Raji (cell line): ENCODE measurements around the gene LIN37.

Experiments
- POLR2A ChIP-seq: IDR thresholded peaks from 2 replicates; pipeline ENCODE4 v1.6.1; 2011; ENCODE audit warnings: low read depth, low read length, control low read depth; ENCODE audit not compliant: insufficient read depth

LIN37 gene

GRCh38 chr19:35739275-35740107 is 8.9 kb upstream of the LIN37 start:
- TF ChIP-seq POLR2A = no peak

DNA sequence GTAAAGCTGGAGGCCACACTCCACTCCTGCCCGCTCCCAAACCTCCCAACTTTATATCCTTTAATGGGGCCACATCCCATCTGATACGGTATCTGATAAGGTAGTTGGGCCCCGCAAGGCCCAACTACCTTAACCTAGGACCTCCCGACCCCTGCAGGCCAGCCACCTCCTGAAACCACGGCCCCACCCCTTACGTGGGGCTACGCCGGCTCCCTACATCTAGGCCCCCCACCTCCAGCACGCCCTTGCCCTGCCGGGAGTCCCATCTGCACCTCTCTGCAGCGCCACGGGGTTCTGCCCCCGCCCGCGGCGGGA is 8.3 kb upstream of the LIN37 start:
- no peak for TF ChIP-seq POLR2A

DNA sequence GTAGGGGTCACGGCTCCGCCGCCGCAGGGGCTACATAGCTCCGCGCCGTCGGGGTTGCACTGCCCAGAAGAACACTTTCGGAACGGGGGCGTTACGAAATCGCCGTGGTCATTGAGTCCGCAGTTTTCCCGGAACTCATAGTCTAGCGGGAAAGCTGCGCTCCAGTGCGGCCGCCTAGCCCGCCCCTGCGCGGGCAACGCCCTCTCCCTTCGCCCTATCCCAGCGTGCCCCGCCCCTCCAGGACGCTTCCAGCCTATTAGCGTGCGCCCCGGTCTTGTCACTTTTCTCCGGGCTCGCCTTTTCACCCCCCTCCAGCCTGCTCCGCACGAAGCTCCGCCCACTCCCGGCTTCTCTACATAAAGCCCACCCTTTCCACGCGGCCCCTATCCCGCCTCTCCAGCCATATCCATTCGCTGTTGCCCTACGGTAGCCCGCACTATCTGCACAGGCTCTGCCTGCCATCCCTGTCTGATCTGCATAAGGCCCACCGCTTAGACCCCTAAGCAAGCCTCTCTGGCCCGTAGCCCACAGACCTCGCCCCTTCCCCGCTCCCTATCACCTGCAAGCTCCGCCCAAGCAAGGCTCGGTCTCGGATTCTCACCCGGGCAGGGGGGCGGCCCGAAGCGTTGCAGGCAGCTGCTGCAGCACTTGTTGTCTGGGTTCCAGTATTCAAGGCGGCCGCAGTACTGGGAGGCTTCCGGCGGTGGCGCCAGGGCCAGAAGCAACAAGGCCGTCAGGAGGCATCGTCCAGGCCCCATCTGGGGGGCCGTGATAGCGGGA is 7.8 kb upstream of the LIN37 start:
- peak; percentile 93 for TF ChIP-seq POLR2A

DNA sequence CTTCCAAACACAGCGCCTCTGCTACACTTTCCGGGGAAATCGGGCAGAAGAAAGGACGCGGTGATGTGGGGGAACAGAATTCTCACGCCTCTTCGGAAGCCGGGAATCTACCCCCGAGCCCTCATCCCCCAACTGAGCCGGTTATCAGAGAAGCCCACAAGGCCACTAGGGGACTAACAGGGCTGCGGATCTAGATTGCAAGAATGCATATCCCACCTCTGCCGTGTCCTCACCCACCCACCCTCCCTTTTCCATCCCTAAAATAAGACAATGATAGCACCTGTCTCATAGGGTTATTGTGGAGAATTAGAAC is 7.2 kb upstream of the LIN37 start:
- no peak for TF ChIP-seq POLR2A

- TF ChIP-seq POLR2A = peak; percentile 66
Measured at GRCh38 chr19:35742121-35742724, 6.2 kb upstream of the LIN37 start, which contains the start of gene IGFLR1. TSS of gene IGFLR1 (minus strand) at chr19:35742452. CDS start at chr19:35741180, 1,272 bp downstream.

GRCh38 chr19:35743640-35744429 is 4.5 kb upstream of the LIN37 start:
- no peak for TF ChIP-seq POLR2A

GRCh38 chr19:35744430-35745327 is 3.7 kb upstream of the LIN37 start:
- TF ChIP-seq POLR2A = peak; percentile 88

GRCh38 chr19:35745328-35746086 is 2.9 kb upstream of the LIN37 start, which contains the start of the genes PSENEN and U2AF1L4:
TSS of gene PSENEN (plus strand) at chr19:35745651. CDS start at chr19:35745931, 280 bp downstream.
TSS of gene U2AF1L4 (minus strand) at chr19:35745418. CDS start at chr19:35745391, 27 bp downstream.
- TF ChIP-seq POLR2A = peak; percentile 40; the same call in 1 of the 2 replicates

GRCh38 chr19:35746087-35746462 is 2.3 kb upstream of the LIN37 start:
- no peak for TF ChIP-seq POLR2A

- no peak for TF ChIP-seq POLR2A
Measured at GRCh38 chr19:35746531-35746930, 1.8 kb upstream of the LIN37 start.

GRCh38 chr19:35750167-35750566 is 1.8 kb downstream of the LIN37 start:
- TF ChIP-seq POLR2A = no peak

DNA sequence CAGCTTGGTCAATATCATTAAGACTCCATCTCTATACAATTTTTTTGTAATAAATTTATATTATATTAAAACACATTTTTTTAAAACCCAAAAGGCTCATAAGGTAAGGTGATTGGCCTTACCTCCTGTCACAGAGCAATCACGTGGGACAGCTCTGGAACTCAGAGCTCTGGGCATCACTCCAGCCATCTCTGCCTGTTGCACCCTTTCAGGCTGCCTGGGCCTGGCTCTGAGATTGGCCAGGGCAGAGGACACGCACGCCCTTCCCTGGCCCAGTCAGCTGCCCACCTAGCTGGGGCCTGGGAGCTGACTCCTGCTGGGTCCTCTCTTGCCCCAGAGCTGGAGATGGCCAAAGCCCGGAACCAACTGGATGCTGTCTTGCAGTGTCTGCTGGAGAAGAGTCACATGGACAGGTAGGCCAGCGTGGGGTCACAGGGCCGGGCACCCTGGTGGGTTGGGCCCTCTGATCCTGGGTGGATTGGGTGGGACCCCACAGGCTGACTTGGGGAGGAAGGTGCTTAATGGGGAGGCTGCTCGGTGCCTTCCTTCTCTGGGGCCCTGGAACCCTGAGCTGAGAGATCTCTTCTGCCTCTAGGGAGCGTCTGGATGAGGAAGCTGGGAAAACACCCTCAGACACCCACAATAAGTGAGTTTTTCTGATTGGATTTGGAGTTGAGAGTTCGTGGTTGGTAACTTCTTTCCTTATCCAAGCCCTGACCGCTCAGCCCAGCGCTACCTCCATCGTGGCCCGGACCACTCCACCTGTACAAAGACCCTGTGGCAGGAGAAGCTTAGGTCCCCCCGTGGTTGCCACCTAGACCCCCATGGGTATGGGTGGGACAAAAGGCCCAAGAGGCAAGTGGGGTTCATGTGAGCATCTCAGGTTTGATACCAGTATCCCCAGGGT is 3.7 kb downstream of the LIN37 start:
- no peak for TF ChIP-seq POLR2A

DNA sequence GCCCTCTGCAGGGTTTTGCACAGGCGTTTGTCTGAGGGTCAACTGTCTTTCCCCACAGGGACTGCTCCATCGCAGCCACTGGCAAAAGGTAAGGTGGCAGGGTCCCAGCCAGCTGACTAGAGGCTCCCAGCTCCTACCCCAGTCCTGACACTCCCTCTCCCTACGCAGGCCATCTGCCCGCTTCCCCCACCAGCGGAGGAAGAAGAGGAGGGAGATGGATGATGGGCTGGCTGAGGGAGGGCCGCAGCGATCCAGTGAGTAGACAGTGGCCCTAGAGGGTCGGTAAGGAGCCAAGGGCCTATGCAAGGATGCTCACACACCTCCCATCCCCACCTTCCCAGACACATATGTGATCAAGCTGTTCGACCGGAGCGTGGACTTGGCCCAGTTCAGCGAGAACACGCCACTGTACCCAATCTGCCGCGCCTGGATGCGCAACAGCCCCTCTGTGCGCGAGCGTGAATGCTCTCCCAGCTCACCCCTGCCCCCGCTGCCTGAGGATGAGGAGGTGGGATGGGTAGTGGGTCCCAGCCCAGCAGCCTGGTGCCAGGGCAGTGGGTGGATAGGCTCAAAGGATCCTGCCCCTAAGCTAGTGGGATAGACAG is 4.5 kb downstream of the LIN37 start:
- no peak for TF ChIP-seq POLR2A
